HepG2 (cell line): ENCODE data around the gene RNF126. TPM values are rescaled to one million over a fixed set of nuclear protein-coding genes. Genes with fewer than 3 reads are reported as not detected.

ENCODE experiments used
- AHR ChIP-seq: IDR thresholded peaks from 2 replicates; pipeline ENCODE4 v1.6.1; 2018; ENCODE audit warnings: missing genetic modification reagents, missing compliant biosample characterization
- CENPBD1 ChIP-seq: sonication (generic); formaldehyde crosslinking; IDR thresholded peaks from 2 replicates; pipeline ENCODE4 v1.8.0; 2022; ENCODE audit warnings: missing genetic modification reagents, low read depth, mild to moderate bottlenecking, borderline replicate concordance
- ESRRA ChIP-seq: sonication (generic); formaldehyde crosslinking; IDR thresholded peaks from 2 replicates; pipeline ENCODE4 v1.5.1; 2020; ENCODE audit warnings: mild to moderate bottlenecking, low read depth, missing genetic modification reagents
- HMGXB4 ChIP-seq, 2 experiments: sonication (generic) in 1 of 2; formaldehyde crosslinking in 1 of 2; IDR thresholded peaks; 2 replicates each; pipeline versions ENCODE4 v1.4.0 to v1.6.1; 2018 to 2020; ENCODE audit warnings: missing genetic modification reagents in 2 of 2, borderline replicate concordance in 1 of 2, low read depth in 1 of 2, mild to moderate bottlenecking in 1 of 2, missing biosample characterization in 1 of 2
- KDM2A ChIP-seq: sonication (generic); formaldehyde crosslinking; IDR thresholded peaks from 2 replicates; pipeline ENCODE4 v1.4.0; 2020; ENCODE audit warnings: low read depth, missing genetic modification reagents, borderline replicate concordance
- NFAT5 ChIP-seq: sonication (generic); formaldehyde crosslinking; IDR thresholded peaks from 2 replicates; pipeline ENCODE4 v1.4.0; 2020; ENCODE audit warnings: missing genetic modification reagents
- PAF1 ChIP-seq: IDR thresholded peaks from 2 replicates; pipeline ENCODE4 v1.6.1; 2016; ENCODE audit warnings: missing genetic modification reagents, missing compliant biosample characterization
- PTBP1 ChIP-seq: fragments of 200-400 bp; formaldehyde crosslinking; IDR thresholded peaks from 2 replicates; pipeline ENCODE4 v1.6.1; 2018; ENCODE audit warnings: low read length, low read depth; ENCODE audit not compliant: poor library complexity, severe bottlenecking
- RXRB ChIP-seq: IDR thresholded peaks from 2 replicates; pipeline ENCODE4 v1.6.1; 2016; ENCODE audit warnings: borderline replicate concordance, missing genetic modification reagents, missing compliant biosample characterization
- TBX3 ChIP-seq: fragments of 450-650 bp; IDR thresholded peaks from 2 replicates; pipeline ENCODE4 v1.6.1; 2017; ENCODE audit warnings: antibody characterized with exemption, mild to moderate bottlenecking, inconsistent platforms, borderline replicate concordance
- ZBTB49 ChIP-seq: sonication (generic); formaldehyde crosslinking; IDR thresholded peaks from 2 replicates; pipeline ENCODE4 v1.4.0; 2020; ENCODE audit warnings: missing genetic modification reagents, borderline replicate concordance
- ZKSCAN8 ChIP-seq: IDR thresholded peaks from 2 replicates; pipeline ENCODE4 v1.6.1; 2016; ENCODE audit warnings: borderline replicate concordance, missing genetic modification reagents, missing compliant biosample characterization
- ZNF33B ChIP-seq: sonication (generic); formaldehyde crosslinking; IDR thresholded peaks from 2 replicates; pipeline ENCODE4 v1.5.1; 2020; ENCODE audit warnings: mild to moderate bottlenecking, missing genetic modification reagents
- polyA plus RNA-seq, 8 experiments: library from polyadenylated mRNA; depleted of rRNA in 3 of 8; stranded (reverse) in 7 of 8; unstranded in 1 of 8; fragments of >200 nt; fragmentation: Illumina TruSeq in 4 of 8; extraction: Trizol in 4 of 8; gene quantifications; 2 replicates each; pipeline versions ENCODE4 v1.2.1 to v1.2.3, GENCODE V29; 2011 to 2016; ENCODE audit warnings: low read depth in 4 of 8, missing spikeins in 1 of 8, mixed read lengths in 1 of 8; ENCODE audit not compliant: insufficient read depth in 1 of 8
- total RNA-seq, 5 experiments: library from RNA; depleted of rRNA; stranded (reverse); fragments of >200 nt; fragmentation: Illumina TruSeq; extraction: Trizol; gene quantifications; 2 replicates each; pipeline ENCODE4 v1.2.3, GENCODE V29; 2016; ENCODE audit warnings: low read depth in 1 of 5
- TF ChIP-seq, protein P1 (sequence below): fragments of 450-650 bp; IDR thresholded peaks from 2 replicates; pipeline ENCODE4 v1.6.1; 2017; ENCODE audit warnings: mild to moderate bottlenecking

RNF126 gene
- total and polyA plus RNA-seq, 2 of the 13 experiments (the other 11 are each of a cell fraction or from before 2014, with no cell fraction given): 23.2 to 34.0 TPM

- TF ChIP-seq ZBTB49 (CRISPR knock-in tag) (no peak), ZKSCAN8 (CRISPR knock-in tag) (no peak), PTBP1 (no peak), NFAT5 (CRISPR knock-in tag) (no peak), ZNF33B (CRISPR knock-in tag) (no peak), AHR (CRISPR knock-in tag) (no peak), ESRRA (CRISPR knock-in tag) (0 out of 2 replicates have a peak, but pooled peaks have one; percentile 21), RXRB (no peak), KDM2A (CRISPR knock-in tag) (peak; percentile 62), TBX3 (peak; percentile 90; the same call in 1 of the 2 replicates), HMGXB4 (CRISPR knock-in tag; IDR thresholded peaks at IDR 0.05; ENCODE audit: borderline replicate concordance in 1 of 2, low read depth in 1 of 2) (peak in 1 of 2 experiments; percentile 48; a peak in 2 of 4 replicates), CENPBD1 (CRISPR knock-in tag) (no peak), PAF1 (CRISPR knock-in tag) (no peak)
- TF ChIP-seq, protein P1, sequence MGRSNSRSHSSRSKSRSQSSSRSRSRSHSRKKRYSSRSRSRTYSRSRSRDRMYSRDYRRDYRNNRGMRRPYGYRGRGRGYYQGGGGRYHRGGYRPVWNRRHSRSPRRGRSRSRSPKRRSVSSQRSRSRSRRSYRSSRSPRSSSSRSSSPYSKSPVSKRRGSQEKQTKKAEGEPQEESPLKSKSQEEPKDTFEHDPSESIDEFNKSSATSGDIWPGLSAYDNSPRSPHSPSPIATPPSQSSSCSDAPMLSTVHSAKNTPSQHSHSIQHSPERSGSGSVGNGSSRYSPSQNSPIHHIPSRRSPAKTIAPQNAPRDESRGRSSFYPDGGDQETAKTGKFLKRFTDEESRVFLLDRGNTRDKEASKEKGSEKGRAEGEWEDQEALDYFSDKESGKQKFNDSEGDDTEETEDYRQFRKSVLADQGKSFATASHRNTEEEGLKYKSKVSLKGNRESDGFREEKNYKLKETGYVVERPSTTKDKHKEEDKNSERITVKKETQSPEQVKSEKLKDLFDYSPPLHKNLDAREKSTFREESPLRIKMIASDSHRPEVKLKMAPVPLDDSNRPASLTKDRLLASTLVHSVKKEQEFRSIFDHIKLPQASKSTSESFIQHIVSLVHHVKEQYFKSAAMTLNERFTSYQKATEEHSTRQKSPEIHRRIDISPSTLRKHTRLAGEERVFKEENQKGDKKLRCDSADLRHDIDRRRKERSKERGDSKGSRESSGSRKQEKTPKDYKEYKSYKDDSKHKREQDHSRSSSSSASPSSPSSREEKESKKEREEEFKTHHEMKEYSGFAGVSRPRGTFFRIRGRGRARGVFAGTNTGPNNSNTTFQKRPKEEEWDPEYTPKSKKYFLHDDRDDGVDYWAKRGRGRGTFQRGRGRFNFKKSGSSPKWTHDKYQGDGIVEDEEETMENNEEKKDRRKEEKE: no peak
Observed at GRCh38 chr19:633068-633785, 29.8 kb downstream of the RNF126 start, which contains the start of gene POLRMT (continued).
